AG09309 (cell line): ENCODE measurements around the gene APLP1.

Experiments used
- DNase-seq: peaks from one replicate; pipeline ENCODE4 v3.0.0-alpha.2; 2010; ENCODE audit warnings: low read depth
- H3K4me3 ChIP-seq: 2 replicates; pipeline ENCODE4 v1.5.1; 2011; ENCODE audit warnings: mild to moderate bottlenecking, low read depth, low read length, moderate library complexity; ENCODE audit not compliant: control insufficient read depth
- TF ChIP-seq, protein P1 (sequence below): IDR thresholded peaks from 2 replicates; pipeline ENCODE4 v1.5.1; 2011; ENCODE audit warnings: mild to moderate bottlenecking, low read depth, low read length, inconsistent platforms; ENCODE audit not compliant: insufficient read depth, control insufficient read depth; ENCODE audit errors: missing control alignments

Gene APLP1

DNA sequence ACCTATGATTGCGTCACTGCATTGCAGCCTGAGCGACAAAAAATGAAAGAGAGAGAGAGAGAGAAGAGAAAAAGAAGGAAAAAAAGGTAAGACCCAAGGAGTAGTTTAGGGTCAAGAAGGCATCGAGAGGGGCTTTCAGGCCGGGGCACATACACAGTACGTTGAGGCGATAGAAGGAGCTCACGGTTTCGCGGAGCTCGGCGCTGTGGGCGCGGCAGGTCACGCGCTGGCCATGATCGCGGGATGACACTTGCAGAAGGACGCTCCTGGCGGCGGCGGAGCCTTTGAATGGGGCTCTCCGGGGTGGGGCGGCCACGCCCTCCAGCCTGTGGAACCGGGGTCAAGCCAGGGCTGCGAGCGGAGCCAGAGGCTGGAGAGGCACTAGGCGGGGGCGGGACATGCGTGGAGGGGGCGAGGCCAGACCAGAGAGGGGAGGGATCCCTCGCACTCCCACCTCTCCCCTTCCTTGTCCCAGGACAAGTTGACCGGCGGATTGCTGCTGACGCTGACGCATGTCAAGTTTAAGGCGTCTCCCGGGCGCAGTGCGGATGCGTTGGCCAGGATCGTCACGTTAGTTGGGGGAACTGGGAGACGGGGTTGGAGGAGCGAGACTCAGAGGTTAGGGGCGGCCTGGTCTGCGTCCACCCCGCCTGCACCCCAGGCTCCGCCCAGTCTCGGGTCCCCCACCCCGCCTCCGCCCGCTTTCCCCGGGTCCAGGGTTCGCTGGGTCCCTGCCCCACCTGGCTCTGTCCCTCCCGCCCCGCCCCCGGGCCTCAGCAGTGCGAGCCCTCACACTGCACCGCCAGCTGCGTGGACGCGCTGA is 22.9 kb upstream of the APLP1 start:
- no peak for DNase-seq
- no peak overlapping the region for H3K4me3 ChIP-seq
- TF ChIP-seq, protein P1, sequence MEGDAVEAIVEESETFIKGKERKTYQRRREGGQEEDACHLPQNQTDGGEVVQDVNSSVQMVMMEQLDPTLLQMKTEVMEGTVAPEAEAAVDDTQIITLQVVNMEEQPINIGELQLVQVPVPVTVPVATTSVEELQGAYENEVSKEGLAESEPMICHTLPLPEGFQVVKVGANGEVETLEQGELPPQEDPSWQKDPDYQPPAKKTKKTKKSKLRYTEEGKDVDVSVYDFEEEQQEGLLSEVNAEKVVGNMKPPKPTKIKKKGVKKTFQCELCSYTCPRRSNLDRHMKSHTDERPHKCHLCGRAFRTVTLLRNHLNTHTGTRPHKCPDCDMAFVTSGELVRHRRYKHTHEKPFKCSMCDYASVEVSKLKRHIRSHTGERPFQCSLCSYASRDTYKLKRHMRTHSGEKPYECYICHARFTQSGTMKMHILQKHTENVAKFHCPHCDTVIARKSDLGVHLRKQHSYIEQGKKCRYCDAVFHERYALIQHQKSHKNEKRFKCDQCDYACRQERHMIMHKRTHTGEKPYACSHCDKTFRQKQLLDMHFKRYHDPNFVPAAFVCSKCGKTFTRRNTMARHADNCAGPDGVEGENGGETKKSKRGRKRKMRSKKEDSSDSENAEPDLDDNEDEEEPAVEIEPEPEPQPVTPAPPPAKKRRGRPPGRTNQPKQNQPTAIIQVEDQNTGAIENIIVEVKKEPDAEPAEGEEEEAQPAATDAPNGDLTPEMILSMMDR: no peak

DNA sequence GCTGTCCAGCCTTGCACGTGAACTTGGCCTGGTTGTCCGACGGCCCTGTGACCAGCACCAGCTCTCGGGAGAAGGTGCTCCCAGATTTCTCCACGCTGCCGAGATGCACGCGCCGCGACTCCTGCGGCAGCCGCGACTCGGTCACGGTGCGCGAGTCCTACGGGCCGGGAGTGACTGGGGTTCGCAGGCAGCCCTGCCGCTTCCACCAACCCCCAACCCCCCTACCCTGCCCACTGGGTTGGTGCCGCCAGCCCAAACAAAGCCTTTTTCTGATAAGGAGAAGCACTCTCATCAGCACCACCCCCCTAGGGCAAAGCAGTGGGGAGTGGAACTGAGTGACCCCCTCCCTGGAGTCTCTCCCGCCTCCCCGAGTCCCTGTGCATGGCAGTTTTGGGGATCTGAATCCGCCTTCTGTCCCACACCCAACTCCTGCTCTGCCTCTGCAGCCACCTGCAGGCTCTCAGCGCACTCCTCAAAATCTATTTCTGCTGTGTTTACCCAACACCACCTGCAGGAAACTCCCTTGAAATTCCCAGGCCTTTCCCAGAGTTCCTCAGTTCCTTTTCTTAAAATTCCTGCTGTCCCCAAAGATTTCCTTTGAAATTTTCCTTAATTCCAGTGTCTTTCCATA is 22.2 kb upstream of the APLP1 start:
- DNase-seq: no peak
- TF ChIP-seq, protein P1: no peak
- H3K4me3 ChIP-seq: no peak overlapping the region

DNA sequence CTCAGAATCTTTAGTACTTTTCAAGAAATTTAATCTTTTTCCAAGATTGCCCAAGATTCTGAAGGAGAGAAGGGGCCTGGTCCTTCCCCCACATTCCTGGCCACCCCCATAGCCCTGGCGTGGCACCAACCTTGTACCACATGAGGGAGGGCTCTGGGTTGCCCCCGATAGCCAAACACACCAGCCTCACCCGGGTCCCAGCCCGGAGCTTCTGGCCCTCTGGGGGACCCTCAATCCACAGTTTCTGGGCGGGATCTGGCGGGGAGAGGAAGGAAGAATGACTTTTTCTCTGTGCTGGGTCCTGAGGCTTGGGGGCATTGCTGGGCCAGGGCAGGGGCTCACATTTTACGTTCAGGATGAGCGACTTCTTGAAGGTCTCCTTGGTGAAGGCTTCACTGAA is 20.5 kb upstream of the APLP1 start:
- DNase-seq: no peak
- no peak overlapping the region for H3K4me3 ChIP-seq
- TF ChIP-seq, protein P1: no peak

DNA sequence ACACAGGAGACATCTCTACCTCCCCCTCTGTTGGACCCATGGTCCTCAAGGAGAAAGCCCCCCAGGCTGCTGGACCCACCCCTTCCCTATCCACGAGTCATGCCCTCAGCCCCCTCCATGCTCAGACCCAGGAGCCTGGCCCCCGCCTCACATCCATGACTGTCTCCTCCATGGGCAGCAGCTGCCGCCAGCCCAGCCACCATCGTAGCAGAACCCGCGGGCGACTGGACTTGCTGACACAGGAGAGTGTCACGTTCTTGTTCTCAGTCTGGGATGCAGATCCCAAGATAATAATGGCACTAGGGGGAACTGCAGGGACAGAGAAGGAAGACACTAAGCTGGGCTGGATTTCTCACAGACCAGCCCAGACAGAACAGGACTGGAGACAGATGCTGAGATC is 19.9 kb upstream of the APLP1 start:
- DNase-seq: no peak
- TF ChIP-seq, protein P1: no peak
- H3K4me3 ChIP-seq: no peak overlapping the region

DNA sequence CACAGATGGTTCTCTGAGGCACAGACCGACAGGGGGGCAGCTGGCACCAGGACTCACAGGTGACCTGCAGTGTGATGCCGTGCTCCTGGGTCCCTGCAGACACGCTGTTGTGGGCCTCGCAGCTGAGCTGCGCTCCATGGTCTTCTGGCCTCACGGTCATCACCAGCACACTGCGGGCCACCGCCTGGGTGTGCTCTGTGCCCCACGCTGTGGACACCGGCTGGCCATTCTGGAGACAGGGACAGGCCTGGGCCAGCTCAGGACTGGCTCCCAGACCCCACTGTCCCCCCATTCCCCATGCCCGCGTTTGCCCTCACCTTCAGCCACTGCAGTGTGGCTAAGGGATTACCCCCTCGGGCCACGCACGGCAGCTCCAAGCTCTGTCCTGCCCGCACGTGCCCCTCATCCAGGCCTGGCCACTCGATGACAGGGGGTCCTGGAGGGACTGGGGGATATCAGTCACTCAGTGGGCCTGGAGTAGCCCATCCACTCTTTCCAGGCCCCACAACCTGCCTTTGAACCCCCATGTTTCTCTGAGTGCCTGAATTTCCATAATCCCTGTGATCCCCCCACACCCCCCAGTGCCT is 19.4 kb upstream of the APLP1 start:
- H3K4me3 ChIP-seq: no peak overlapping the region
- no peak for DNase-seq
- TF ChIP-seq, protein P1: no peak

DNA sequence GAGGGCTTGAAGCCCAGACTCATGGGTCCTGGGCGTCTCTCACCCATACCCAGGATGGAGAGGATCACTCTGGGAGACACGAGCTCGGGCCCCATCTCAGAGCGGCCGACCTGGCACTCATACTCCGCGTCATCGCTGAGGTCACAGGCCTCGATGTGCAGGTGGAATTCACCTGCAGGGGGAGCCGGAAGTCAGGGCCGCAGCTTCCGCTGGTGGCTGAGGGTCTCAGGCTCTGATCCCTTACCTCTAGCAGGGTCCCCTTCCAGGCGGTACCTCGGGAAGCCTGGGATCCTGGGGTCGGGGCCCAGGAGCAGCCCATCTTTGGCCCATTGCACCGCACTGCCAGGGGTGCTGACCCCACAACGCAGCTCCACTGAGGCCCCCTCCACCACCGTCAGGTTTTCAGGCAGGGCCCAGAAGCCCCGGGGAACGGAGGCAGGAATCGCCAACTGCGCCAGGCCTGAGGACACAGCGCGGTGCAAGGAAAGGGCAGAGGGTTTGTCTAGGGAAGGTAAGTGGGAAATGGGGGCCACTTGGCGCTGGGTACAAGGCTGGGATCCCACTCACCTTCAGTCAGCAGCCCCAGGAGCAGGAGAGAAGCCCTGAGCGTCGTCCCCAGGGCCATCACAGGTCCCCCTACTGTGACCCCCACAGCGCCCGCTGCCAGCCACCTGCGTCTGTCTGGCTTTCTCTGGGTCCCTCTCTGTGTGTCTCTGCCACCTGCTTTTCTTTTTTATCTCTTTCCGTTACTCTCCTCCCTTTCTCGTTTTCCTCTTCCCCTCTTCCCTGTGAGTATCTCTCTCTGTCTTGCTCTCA is 17.0 kb upstream of the APLP1 start:
- H3K4me3 ChIP-seq: no peak overlapping the region
- TF ChIP-seq, protein P1: no peak
- DNase-seq: no peak
